ENCODE results near the gene PROK1. TPM values are rescaled to one million over a fixed set of nuclear protein-coding genes. Genes with fewer than 3 reads are reported as not detected.
"Not testable (repeated sequence)": the region's sequence is repeated elsewhere in the genome, so short reads cannot be mapped to it uniquely, and the experiment has no call there.

Gene PROK1
- total RNA-seq, 4 donors from 2014 or later: 0.34 to 1.9 (median 0.78) TPM; not detected in 1

GRCh38 chr1:110438893-110439292 lies 12.1 kb upstream of the PROK1 start:
- DNase-seq (ENCODE audit: low spot score in 2 of 2): no peak
- intact Hi-C loops (cut with DNase I; ENCODE audit: low total_unique reads): no loop called here
- WGBS, 2 donors: 72 to 79% methylated on average over 4 of the region's 4 CpGs
- no peak overlapping the region for H3K4me3 ChIP-seq (ENCODE audit: low read depth, poor library complexity, severe bottlenecking)
- TF ChIP-seq CTCF (IDR thresholded peaks at IDR 0.05) (no peak), POLR2A (IDR thresholded peaks at IDR 0.05) (no peak)

- H3K4me3 ChIP-seq (ENCODE audit: low read depth, poor library complexity, severe bottlenecking); intact Hi-C loops (cut with DNase I; ENCODE audit: low total_unique reads); DNase-seq (ENCODE audit: low spot score in 2 of 2): not testable (repeated sequence)
- WGBS, 2 donors: 83 to 87% methylated on average over 3 of the region's 3 CpGs
Measured at GRCh38 chr1:110439873-110440272, 11.1 kb upstream of the PROK1 start.

- WGBS, 2 donors: 59 to 62% methylated on average over 3 of the region's 3 CpGs
- TF ChIP-seq POLR2A (IDR thresholded peaks at IDR 0.05) (no peak), CTCF (IDR thresholded peaks at IDR 0.05) (no peak)
- DNase-seq (ENCODE audit: low spot score in 2 of 2): no peak
- no peak overlapping the region for H3K4me3 ChIP-seq (ENCODE audit: low read depth, poor library complexity, severe bottlenecking)
- intact Hi-C loops (cut with DNase I; ENCODE audit: low total_unique reads): no loop called here
Measured at GRCh38 chr1:110440877-110441276, 10.1 kb upstream of the PROK1 start.

- TF ChIP-seq CTCF (IDR thresholded peaks at IDR 0.05): no peak
- no peak for TF ChIP-seq POLR2A (IDR thresholded peaks at IDR 0.05)
- intact Hi-C loops (cut with DNase I; ENCODE audit: low total_unique reads): no loop called here
- no peak for DNase-seq (ENCODE audit: low spot score in 2 of 2)
- H3K4me3 ChIP-seq (ENCODE audit: low read depth, poor library complexity, severe bottlenecking): no peak overlapping the region
Measured at GRCh38 chr1:110441888-110442287, 9.1 kb upstream of the PROK1 start.

GRCh38 chr1:110443451-110443850 lies 7.5 kb upstream of the PROK1 start:
- TF ChIP-seq POLR2A (IDR thresholded peaks at IDR 0.05): no peak
- TF ChIP-seq CTCF (IDR thresholded peaks at IDR 0.05): no peak
- H3K4me3 ChIP-seq (ENCODE audit: low read depth, poor library complexity, severe bottlenecking): no peak overlapping the region
- no peak for DNase-seq (ENCODE audit: low spot score in 2 of 2)
- intact Hi-C loops (cut with DNase I; ENCODE audit: low total_unique reads): no loop called here
- WGBS, 2 donors: 73 to 85% methylated on average over 8 of the region's 8 CpGs

GRCh38 chr1:110444561-110444960 lies 6.4 kb upstream of the PROK1 start:
- intact Hi-C loops (cut with DNase I; ENCODE audit: low total_unique reads): no loop called here
- no peak overlapping the region for H3K4me3 ChIP-seq (ENCODE audit: low read depth, poor library complexity, severe bottlenecking)
- TF ChIP-seq POLR2A (IDR thresholded peaks at IDR 0.05) (no peak), CTCF (IDR thresholded peaks at IDR 0.05) (no peak)
- no peak for DNase-seq (ENCODE audit: low spot score in 2 of 2)
- WGBS, 2 donors: 80 to 89% methylated on average over 8 of the region's 8 CpGs
